ENCODE measurements around the gene FAM234B.
A peak's percentile ranks its signal among the peaks of the same experiment; 100 is the strongest.

The FAM234B gene, protein sequence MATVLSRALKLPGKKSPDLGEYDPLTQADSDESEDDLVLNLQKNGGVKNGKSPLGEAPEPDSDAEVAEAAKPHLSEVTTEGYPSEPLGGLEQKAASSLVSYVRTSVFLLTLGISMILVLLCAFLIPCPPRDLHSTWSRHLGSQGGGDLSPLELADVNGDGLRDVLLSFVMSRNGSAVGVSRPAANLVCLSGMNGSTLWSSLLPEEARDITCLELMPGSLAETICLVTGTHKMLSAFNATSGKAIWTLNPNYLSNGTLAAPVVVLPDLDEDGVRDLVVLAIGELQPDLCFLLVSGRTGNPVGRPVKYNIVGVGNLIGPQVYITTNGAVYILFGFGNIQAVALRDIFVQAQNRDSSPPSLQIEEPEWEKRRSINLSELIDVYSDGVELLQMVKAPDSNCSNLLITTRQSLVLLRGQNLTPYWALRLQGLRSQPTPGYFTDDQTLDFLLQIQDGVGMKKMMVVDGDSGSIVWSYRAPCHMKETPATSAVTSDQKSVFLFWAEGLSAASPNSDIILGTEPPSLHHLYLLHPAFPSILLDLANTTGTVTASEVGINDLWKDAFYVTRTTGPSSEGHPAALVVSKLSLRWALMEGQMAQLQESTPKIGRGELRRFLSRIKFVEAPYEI

DNA sequence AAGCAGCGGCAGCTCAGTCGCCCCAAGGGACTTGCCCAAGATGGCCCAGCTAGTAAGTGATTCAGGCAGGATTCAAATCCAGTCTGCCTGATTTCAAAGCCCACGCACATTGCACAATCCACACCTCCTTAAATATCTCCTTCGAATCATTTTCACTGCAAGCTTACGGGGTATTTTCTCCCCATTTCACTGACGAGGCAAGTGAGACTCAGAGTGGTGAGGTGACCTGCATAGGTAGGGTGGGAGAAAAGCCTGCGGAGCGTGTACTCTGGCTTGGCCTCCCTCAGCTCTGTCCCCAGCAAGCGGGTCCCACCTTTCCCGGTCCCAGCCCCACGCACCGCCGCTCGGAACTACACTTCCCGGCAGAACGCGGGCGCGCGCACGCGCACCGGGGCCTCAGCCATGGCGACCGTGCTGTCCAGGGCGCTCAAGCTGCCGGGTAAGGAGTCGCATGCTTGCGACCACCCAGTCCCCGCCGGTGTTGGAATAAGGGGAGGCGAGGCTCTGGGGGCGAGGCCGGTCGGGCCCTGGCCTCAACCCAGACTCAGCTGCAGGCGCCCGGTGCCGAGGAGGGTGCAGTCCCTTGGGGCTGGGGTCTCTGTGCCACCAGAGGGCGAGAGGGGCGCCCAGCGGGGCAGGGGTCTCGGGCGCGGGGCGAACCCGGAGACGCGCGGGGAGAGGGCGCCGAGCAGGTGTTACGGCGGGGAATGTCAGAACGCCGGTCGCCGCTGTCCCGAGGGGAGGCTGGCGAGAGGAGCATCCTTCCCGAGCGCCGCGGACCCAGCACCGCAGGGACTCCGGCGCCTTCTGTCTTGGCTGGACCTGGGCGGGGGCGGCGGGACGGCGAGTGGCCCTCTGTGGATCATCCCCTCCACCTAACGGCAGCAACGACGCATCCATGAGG is at the start of gene FAM234B:
Gene FAM234B (plus strand): TSS at position 380 of the 904 bp plus-strand sequence. CDS start 23 bp downstream, at position 403.
- peak; percentile 86 for DNase-seq

DNA sequence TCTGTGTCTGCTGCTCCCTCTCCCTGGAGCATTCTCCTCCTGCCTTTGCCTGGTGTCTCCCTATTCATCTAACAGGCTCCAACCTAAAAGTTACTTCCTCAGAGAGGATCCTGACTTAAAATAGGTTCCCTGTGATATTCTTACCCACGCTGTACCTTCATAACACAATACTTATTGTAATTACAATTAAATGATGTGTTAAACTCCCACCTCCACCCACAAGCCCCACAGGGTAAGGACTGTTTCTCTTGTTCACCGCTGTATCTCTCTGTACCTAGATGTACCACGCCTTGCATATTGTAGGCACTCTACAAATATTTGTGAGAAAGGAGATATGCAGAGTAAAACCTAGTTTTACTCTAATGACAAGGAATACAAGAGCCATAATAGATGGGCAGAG is 49.1 kb upstream of the FAM234B start:
- ATAC-seq (no peak), DNase-seq (no peak)

More for the DNA sequence above, at the start of gene FAM234B:
- peak; percentile 94 for ATAC-seq

DNA sequence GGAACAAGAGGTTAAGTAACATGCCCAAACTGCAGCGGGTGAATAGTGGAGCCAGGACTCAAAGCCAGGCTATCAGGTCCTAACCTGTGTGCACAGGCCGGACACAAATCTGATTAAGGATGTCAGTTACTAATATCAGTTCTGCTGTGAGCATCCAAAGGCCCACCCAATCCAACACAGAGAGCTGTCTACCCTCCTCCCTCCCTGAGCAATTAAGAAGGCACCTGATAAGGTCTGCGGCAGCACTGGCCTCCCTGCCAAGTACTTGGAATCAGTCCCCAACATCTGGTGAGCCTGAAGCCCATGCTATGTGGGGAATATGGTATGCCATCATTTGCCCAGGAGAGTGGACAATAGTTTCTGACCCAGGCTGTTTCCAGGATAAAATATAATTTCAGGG is 48.0 kb upstream of the FAM234B start:
- no peak for DNase-seq
- no peak for ATAC-seq

DNA sequence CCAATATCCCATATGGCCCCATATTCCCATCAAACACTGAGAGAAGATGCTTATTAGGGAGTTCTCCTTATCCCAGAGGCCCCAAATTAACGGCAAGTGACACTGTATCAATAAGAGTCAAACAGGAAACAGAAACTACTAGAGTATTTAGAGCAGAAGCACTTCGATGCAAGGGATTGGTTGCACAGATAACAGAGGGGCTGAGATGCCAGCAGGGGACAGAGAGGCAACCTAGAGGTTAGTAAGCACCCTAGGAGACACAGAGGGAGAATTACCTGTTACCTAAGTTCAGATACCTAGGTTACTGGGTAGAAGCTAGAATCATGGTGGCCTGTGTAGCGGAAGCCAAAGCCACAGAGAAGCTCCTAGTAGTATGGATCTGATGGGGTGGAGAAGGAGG is 47.0 kb upstream of the FAM234B start:
- ATAC-seq = no peak
- DNase-seq = no peak

DNA sequence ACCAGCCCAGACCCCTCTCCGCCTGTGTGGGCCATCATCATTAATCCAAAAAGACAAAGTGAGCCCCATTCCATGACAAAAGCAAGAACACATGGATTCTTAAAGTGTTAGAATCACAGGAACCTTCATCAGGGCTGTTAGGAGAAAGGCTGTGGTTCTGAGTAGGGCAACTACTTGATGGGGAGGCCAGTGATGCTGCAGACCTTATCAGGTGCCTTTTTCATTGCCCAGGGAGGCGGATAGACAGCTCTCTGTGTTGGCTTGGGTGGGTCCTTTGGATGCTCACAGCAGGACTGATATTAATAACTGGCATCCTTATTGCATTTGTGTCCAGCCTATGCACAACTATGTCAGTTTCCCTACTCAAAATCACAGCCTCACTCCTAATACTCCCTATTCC is 46.4 kb upstream of the FAM234B start:
- DNase-seq (no peak), ATAC-seq (no peak)

DNA sequence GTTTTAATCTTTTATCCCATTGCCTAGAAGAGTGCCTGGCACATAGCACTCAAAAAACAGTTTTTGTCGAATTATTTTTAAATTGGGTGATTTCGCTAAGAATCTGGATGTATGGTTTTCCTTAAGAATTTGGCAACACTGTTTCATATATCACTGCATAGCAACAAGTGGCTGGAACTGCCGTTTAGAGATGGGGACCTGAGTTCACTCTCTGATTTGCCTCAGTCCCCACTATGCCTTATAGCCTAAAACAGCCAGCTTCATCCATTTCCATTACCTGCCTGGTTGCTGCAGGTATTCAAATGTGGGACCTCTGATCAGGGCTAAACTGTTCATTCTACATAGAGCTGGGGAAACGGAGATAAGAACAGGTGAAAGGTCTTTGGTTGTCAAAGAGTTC is 45.9 kb upstream of the FAM234B start:
- ATAC-seq (no peak), DNase-seq (no peak)

DNA sequence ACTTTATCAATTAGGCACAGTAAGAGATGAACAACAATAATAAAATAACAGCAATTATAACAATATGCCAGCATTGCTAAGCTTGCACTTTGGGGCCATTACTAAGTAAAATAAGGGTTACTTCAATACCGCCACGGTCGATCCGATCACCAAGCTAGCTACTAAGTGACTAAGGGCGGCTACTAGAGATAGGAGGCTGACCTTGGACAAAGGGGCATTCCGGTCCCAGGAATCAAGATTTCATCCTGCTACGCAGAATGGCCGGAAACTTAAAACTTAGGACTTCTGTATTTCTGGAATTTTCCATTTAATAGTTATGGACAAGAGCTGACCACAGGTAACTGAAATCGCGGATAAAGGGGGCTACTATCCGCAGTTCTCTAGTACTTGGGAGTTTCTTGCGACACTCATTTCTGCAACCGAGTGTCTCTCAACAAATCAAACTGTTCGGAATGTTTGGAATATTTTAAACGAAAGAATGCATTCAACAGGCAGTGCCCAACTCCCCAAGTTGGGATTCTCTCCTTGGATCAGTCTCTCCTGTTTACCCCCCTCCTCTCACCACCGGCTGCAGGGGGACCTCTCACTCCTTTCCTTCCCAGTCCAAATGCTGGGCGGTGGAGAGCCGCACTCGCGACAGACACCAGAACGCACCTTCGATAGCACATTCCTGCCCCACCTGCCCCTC is 44.8 kb upstream of the FAM234B start:
- no peak for DNase-seq
- no peak for ATAC-seq

DNA sequence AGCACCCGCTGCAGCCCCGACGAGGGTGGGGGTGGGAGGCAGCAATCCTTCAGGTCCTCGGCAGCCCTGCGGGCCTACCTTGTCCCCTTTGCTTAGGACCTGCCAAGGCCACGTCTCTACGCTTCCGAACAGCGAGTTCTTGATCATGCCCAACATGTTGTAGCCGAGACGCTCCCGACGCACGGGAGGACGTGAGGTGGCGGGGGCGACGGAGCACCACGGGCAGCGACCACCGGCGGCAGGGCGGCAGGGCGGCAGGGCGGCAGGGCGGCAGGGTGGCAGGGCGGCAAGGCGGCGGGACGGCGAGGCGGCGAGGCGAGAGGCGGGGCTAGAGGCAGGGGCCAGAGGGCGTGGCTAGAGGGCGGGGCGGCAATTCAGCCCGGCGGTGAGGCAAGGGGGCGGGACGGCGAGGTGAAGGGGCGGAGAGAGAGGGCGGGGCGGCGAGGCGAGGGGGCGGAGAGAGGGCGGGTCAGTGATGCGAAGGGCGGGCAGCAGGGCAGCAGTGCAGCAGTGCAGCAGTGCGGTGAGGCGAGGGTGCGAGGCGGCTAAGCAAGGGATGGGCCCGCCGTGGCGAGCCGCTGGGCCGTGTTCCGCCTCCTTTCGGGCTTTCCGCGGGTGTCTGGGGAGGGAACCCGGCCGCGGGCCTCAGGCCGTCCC is 44.1 kb upstream of the FAM234B start, which contains the start of gene HEBP1:
Gene HEBP1 (minus strand): TSS at position 307 of the 657 bp plus-strand sequence. CDS start 151 bp downstream, at position 156.
- DNase-seq = peak; percentile 99
- peak; percentile 94 for ATAC-seq

DNA sequence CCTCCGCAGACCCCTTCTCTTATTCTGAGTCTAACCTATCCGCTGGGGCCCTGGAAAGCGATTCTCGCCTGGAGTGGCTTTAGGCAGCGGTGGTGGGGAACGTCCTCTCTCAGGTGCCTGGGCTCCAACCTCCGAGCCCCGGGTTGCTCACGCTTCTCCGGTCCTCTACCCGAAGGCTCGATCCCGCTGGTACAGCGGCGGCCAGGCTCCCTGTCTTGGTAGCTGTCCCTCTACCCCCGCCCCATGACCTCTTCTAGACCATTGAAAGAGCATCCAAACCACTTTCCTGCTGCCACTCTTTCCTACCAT is 43.6 kb upstream of the FAM234B start:
- peak; percentile 30 for ATAC-seq
- DNase-seq = no peak

DNA sequence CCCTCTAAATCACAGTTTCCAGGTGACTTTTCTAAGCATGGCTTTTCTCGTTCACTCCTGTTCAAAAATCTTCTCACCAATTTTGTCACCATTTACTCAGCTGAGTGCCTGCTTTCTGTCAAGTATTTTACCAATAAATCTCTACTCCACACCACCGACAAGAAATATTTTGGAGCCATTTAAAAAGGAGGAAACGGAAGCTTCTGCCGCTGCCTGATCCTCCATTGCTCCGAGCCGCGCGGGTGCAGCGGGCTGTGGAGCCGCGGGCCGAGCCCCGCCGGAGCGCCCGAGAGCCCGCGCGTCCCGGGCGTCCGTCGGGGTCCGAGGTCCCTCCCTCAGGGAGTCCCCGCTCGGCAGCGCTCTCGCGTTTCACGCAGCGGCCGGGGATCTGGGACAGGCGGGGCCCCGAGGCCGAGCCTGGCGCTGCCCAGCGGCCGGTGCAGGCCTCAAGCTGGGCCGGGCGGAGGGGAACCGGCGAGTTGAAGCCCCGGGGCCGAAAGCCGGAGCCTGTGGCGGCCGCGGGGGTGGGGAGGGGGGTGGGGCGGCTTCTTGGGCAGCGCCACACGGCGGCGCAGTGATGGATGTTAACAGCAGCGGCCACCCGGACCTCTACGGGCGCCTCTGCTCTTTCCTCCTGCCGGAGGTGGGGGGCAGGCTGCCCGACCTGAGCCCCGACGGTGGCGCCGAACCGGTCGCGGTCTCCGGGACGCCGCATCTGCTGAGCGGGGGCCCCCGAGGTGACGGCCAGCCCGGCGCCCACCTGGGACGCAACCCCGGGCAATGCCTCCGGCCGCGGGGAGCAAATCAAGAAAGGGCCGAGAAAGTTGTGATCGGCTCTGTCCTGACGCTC is 43.0 kb upstream of the FAM234B start:
- DNase-seq (peak; percentile 48), ATAC-seq (peak; percentile 11)

DNA sequence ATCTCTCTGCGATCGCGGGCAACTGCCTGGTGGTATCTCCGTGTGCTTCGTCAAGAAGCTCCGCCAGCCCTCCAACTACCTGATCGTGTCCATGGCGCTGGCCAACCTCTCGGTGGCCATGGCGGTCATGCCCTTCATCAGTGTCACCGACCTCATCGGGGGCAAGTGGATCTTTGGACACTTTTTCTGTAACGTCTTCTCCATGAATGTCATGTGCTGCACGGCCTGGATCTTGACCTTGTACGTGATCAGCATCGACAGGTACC is 42.5 kb upstream of the FAM234B start:
- DNase-seq = no peak
- ATAC-seq = no peak

DNA sequence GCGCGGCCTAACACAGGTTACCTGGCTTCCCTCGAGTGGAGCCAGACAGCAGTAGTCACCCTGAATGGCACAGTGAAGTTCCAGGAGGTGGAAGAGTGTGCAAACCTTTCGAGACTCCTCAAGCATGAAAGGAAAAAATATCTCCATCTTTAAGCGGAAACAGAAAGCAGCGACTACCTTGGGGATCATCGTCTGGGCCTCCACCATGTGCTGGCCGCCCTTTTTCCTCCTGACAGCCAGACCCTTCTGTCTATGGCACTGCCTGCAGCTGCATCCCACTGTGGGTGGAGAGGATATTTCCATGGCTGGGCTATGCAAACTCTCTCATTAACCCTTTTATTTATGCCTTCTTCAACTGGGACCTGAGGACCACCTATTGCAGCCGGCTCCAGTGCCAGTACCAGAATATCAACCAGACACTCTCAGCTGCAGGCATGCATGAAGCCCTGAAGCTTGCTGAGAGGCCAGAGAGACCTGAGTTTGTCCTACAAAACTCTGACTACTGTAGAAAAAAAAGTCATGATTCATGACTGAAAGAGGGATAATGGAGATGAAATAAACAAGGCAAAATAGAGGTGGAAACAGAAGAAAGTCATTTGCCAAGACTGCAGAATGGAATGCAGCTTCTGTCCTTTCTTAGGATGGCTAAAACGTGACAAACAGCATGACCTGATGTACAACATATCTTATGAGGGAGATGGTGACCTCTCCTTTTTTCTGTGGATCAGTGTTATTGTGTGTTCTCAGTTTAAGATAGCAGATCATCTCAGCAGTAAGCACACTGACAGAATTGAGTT is 41.7 kb upstream of the FAM234B start:
- no peak for DNase-seq

DNA sequence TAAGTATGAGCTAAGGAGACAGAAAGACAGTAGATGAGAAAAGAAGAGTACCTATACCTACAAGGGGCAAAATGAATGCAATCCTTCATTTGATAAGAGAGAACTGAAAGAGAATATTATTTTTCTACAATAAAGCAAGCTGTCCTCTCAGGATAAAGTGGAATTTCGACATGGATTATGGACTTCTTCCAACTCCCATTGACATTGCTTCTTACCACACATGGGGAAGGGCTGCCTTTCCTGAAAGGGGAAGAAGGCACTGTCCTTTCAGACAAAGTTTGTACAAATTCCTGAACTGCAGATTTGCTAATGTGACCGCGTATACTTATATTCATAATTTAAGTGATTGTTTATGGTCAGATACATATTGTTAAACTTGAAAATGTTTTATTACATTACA is 39.8 kb upstream of the FAM234B start:
- ATAC-seq = no peak
- DNase-seq = no peak

More for the DNA sequence above, 41.7 kb upstream of the FAM234B start:
- no peak for ATAC-seq

DNA sequence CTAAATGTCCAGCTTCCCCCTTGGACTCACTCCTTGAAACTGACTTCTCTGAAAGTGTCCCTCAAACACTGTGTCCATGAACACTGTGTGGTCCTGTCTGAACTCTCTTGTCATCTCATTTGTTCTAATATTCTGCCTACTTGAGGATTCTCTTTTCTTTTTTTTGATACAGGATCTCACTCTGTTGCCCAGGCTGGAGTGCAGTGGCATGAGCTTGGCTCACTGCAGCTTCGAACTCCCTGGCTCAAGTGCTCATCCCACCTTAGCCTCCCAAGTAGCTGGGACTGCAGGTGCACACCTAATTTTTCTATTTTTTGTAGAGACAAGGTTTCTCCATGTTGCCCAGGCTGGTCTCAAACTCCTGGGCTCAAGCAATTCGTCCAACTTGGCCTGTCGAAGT is 39.2 kb upstream of the FAM234B start:
- ATAC-seq (no peak), DNase-seq (no peak)

DNA sequence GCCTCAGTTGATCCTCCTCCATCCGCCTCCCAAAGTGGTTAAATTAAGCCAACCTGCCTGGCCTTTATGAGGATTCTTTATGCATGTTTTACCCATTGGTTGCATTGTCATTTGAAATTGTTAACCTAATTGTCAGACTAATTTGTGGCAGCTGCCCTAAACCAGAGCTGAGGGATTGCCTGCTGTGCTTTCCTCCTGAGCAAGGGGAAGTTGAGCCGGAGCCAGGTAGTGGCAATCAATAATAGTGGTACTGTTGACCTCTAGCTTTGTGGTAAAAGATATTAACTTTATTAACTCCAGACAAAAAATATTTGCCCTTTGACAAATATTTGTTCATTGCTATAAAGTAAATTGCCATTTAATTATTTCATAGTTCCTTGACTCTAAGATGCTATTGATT is 38.5 kb upstream of the FAM234B start:
- DNase-seq (no peak), ATAC-seq (no peak)

DNA sequence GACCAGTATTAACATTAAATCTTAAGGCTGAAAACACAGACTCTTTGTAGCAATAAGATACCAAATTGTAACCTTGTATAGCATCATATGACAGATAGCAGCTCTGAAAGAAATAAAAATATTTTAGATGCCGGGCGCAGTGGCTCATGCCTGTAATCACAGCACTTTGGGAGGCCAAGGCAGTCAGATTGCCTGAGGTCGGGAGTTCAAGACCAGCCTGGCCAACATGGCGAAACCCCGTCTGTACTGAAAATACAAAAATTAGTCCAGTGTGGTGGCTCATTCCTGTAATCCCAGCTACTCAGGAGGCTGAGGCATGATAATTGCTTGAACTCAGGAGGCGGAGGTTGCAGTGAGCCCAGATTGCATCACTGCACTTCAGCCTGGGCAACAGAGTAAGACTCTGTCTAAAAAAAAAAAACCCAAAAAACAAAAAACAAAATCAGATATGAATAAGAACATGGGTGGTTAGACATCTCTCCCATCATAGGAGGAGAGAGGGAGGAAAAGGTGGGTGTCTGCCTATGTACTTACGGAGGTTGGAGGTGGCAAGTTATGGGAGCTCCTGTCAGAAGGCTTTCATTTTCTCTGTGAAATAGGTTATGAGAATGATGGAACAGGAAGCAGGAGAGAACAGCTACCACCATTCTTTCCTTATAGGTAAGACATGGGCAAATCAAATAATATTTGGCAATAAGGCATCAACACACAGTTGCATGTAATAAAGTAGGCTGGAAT is 36.5 kb upstream of the FAM234B start:
- DNase-seq (no peak), ATAC-seq (no peak)

DNA sequence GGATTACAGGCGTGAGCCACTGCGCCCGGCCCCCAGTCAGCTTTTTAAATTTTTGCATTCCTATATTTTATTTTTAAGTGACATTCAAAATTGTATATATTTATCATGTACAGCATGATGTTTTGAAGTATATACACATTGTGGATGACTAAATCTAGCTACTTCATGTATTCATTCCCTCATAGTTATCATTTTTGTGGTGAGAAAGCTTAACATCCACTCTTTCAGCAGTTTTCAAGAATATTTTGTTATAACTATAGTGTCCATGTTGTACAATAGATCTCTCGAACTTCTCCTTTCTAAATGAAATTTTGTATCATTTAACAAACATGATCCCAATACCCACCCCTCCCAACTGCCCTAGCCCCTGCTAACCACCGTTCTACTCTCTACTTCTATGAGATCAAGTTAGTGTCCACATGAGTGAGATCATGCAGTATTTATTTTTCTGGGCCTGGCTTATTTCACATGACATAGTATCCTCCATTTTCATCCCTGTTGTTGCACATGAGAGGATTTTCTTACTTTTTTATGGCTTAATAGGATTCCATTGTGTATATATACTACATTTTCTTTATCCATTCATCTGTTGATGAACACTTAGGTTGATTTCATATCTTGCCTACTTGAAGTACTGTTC is 35.3 kb upstream of the FAM234B start:
- DNase-seq = no peak
- no peak for ATAC-seq

DNA sequence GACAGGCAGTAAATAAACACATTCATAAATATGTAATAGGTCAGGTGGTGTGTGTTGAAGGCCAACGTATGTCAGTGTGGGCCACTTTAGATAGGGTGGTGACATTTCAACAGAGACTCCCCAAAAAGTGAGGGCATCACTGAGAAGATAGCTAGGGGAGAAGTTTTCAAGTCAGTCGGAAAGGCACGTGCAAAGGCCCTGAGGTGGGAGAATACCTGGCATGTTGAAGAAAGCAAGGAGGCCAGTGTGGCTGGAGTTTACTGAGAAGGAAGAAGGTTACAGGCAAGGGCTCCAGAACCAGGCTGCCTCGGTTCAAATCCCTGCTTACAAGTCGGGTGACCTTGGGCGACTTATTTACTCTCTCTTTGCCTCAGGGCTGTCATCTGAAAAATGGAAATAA is 33.1 kb upstream of the FAM234B start:
- ATAC-seq (no peak), DNase-seq (no peak)

DNA sequence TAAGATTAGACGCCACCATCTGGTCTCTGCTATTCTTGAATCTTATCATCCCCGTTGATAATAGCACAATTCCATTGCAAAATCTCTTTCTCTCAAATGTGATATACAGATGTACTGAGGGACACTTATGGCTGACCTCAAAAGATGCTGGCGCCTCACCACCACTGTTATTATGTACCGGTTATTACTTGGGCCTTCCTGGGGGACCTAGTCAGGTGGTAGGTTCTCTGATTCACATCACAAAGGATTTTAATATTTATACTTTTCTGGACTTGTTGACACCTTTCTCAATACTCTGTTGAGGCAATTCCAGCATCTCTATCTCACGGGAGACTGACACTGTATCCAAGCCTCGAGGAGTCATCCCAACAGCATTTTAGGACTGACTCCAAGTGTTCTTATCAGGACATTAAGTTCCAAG is 21.3 kb upstream of the FAM234B start:
- no peak for ATAC-seq
- DNase-seq = no peak
